HG03469 (cell line): ENCODE data around the gene CCND3.

Experiments
- ATAC-seq: cut with Tn5 transposase; IDR thresholded peaks from one replicate; pipeline ENCODE4 v1.9.1; 2021; ENCODE audit warnings: mild to moderate bottlenecking, moderate library complexity, moderate number of reproducible peaks; ENCODE audit not compliant: unreplicated experiment

Gene CCND3

DNA sequence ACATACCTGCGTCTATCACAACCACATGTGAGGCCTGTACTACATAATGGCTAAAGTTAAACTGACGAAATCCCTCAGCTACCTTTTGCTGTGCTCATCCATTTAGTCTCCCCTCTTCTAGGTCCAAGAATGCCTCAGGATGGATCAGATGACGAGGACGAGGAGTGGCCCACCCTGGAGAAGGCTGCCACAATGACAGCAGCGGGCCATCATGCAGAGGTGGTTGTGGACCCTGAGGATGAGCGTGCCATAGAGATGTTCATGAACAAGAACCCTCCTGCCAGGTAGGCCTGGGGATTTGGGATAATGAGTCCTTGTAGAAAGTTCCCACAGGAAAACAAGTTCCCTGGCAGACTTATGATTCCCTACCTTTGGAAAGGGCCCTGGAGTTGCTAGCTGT lies 14.4 kb downstream of the CCND3 start:
- ATAC-seq: no peak

DNA sequence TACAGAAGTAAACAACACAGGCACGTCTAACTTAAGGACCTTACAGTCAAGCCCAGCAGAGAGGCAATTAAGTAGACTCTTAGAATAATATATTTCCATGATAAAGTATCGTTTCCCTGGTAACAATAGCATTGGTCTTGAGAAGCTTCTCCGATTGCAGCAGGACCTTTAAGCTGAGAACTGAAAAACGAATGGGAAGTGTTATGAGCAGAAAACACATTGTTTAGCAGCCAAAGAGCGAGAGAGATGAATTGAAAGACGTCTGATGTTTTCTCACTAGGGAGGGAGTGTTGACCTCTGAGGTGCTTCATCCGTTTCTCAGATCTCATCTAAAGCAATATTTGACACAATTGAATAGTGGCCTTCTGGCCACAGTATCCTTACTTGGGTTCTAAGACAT lies 19.5 kb downstream of the CCND3 start:
- no peak for ATAC-seq

DNA sequence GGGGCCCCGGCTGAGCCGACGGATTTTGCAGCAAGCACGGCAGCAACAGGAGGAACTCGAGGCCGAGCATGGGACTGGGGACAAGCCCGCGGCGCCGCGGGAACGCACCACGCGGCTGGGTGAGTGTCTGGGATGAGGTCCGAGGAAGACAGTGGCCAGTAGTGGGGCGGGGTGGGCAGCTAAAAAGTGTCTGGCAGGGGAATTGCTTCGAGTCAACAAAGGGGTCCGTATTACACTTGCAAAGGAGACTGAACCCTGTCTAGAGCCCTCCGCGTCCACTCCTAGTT lies 20.0 kb downstream of the CCND3 start:
- ATAC-seq: no peak

DNA sequence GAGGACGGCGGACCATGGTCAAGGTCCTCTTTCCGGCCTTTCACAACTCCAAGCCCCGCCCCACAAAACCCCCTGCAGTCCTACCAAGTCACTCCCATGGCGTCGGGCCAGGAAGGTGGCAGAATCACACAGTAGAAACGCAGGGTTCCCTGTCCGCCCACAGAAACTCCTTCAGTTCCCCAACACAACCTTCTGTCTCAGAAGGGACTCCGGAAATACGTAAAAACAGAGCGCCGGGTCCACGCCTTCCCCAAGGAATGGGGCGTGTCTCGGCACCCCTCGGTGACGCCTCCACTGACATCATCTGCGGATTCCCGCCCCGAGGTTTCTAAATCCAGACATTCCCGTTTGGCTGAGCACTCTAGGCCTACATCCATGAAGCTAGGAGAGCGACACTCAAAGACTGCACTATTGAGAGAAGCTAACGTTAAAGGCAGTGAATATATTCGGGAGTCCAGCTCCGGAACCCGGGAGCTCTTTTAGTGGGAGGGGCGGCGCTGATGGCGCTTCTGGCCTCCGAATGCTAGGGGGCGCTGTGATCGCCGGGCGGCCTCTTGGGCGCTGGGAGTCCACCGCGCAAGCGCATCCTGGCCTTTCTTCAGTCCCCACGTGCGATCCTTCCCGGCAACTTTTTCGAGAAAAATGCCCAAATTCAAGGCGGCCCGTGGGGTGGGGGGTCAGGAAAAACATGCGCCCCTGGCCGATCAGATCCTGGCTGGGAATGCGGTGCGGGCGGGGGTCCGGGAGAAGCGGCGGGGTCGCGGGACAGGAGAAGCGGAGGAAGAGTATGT lies 20.5 kb downstream of the CCND3 start, which contains the start of the genes BYSL and MED20:
BYSL (plus strand) TSS at position 579 of the 791 bp plus-strand sequence; CDS start at position 643, 64 bp downstream.
MED20 (minus strand) TSS at position 219 of the 791 bp plus-strand sequence; CDS start at position 98, 121 bp downstream.
- ATAC-seq: peak; percentile 78

DNA sequence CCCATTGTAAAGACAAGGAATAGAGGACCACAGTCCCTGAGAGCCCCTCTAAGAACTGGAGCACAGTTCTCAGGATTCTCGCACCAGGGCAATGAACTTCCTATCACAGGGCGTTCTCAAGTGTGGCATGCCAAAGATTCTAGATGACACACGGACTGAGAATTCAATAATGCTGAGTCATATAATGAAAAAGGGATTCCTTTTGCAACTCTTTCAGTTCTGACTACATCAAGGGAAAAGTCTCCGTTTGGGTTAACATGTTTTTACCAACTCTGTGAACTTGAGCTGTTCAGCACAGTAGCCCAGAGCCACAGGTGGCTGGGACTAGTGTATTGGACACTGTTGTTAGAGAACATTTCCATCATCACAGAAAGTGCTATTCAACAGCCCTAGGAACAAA lies 24.1 kb downstream of the CCND3 start:
- ATAC-seq: no peak

DNA sequence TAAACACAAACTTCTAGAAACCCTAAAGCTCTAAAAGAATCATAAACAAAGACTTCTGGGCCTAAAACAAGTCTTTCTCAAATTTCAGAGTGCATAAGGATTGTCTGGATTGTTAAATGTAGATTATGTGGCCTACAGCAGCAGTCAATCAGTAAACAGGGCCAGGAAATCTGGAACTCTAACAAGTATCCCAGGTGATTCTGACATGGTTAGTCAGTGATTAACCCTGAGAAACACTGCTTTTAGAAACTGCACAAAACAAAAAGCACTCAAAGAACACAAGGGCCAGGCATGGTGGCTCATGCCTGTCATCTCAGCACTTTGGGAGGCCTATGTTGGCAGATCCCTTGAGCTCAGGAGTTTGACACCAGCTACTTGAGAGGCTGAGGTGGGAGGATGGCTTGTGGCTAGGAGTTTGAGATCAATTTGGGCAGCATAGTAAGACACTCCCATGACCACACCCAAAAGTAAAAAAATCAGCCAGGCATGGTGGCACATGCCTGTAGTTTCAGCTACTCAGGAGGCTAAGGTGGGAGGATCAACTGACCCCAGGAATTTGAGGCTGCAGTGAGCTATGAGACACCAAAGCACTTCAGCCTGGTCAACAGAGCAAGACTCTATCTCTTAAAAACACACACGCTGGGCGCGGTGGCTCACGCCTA lies 26.6 kb downstream of the CCND3 start:
- ATAC-seq: no peak

DNA sequence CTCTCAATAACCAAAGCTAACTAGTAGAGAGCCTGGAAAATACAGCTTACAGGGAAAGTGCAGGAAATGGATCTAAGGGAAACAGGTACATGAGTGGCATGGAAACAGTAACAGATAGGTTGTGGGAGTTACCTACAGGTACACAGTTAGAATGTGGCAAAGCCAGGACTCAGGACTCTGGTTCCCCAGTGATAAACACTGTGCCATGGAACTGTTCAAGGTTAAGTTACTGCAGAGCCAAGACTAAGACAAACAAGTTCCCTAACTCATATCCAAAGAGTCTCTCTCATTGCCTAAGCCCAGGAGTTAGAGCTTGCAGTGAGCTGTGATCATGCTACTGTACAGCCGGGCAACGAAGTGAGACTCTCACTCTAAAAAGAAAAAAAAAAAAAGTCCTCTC lies 27.3 kb downstream of the CCND3 start:
- ATAC-seq: no peak

DNA sequence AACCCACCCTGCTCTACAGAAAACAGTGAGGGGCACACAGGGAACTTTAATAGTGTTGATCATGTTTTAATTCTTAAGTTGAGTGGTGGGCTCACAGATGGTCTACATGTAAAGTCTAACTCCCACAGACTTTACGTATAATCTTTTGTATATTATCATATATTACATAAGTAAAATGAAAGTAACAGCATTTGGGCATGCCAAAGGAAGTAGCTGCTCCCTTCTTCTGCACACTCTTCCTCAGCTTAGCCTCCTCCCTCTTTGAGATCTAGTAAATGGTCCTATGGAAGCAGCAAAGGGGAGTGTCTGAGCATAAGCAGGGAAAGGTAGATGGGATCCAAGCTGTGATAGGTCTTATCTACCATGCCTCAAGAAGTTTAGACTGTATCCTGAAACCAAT lies 31.9 kb downstream of the CCND3 start:
- no peak for ATAC-seq

DNA sequence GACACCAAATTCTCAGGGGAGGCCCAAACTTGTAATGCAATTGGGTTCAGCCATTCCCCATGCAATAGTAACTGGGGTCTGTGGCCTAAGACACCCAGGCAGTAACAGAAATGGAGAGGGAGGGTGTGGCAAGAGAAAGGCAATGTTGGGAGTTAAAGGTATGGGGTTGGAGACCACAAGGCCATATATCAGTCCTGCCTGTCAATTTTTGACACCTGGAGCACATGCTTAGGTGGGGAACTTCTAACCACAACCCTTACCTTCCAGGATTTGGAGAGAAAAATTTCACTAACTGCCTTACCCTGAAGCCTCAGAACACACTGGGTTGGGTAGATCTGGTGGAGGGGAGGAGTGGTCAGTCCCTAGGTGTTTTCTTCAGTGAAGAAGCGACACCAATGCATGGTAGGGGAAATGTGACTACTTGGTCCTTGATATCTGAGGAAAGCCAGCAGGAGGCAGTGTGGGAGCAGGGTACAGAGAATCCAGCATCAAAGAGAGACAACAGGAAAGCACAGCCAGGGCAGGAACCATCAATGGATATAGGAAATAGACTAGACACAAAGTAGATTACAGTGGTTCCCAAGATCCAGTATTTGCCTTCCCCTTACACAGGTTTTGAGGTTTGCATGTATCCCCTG lies 39.6 kb downstream of the CCND3 start:
- ATAC-seq: no peak

DNA sequence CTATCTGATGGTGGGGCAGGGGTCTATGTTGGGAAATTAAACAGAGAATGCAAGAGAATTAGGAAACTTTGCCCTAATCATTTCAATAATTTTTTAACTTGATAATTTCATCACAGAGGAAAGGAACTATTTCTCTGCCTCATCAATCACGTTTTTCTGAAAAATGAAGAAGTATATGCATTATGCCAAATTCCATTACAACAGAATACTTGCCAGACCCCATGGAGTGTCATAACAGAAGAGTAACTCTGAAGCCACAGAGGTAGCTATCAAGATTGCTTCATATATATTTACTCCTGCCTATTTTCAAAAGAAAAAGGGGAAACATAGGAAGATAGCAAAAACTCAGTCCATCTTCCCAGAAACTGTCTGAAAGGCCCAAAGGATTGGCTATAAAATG lies 40.7 kb downstream of the CCND3 start:
- ATAC-seq: no peak

DNA sequence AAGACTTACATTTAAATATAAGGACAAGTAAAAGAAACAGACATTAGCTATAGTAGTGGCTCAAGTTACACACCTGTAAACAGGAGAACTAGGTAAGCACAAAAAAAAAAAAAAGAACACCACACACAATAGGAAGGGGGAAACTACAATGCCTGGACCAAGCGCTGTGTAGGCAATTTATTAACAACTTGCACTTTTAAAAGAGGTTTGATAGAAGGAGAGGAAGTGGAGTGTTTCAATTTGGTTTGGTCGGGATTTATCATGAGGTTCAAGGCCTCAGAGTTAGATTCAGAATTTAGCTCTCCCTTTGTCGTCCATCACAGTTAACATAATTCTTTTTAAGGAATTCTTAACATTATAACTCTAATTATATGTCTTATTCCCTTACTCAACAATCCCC lies 45.3 kb downstream of the CCND3 start:
- ATAC-seq: no peak

DNA sequence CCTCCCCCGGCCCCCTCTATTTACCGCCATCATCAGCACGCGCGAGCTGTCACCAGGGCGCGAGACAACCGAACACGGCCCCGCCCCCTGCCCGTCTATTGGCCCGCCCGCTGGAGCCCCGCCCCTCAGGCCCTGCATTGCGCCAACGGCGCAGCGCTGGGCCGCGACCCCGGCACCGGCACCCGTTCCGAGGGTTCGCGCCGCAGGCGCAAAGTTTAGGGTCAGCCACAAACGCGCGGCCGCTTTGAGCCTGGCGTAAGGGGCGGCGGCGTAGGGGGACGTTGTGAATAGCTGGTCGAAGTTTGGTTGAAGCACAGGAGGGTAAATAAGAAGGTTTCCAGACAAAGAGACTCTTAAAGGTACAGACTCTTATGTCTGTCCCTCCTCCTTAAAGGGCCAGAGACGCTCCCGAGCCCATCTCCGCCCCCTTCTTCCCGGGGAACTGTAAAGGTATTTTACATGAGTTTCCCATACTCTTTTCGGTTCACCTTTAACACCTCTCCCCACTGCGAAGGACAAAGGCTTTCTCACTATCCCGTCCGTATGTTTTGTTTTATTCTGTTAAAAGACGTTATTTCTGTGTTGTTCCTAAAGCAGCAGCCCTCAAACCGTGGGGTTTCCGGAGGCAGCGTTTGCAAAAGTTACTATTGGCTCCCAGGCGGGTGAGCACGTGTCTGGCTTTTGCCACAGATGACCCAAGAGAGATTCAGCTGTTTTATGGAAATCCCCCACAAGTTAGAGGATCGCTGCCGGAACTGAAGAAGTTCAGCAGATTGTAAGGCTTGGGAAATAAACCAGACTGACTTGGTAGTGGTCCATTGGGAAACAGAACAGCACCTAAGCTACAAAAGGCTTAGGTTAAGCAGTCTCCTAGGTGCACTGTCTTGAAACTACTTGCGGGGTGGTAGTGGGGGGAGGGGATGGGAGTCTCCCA lies 46.0 kb downstream of the CCND3 start, which contains the start of gene USP49:
USP49 (minus strand) TSS at position 76 of the 934 bp plus-strand sequence. CDS start 88,392 bp downstream, outside the sequence.
- no peak for ATAC-seq

DNA sequence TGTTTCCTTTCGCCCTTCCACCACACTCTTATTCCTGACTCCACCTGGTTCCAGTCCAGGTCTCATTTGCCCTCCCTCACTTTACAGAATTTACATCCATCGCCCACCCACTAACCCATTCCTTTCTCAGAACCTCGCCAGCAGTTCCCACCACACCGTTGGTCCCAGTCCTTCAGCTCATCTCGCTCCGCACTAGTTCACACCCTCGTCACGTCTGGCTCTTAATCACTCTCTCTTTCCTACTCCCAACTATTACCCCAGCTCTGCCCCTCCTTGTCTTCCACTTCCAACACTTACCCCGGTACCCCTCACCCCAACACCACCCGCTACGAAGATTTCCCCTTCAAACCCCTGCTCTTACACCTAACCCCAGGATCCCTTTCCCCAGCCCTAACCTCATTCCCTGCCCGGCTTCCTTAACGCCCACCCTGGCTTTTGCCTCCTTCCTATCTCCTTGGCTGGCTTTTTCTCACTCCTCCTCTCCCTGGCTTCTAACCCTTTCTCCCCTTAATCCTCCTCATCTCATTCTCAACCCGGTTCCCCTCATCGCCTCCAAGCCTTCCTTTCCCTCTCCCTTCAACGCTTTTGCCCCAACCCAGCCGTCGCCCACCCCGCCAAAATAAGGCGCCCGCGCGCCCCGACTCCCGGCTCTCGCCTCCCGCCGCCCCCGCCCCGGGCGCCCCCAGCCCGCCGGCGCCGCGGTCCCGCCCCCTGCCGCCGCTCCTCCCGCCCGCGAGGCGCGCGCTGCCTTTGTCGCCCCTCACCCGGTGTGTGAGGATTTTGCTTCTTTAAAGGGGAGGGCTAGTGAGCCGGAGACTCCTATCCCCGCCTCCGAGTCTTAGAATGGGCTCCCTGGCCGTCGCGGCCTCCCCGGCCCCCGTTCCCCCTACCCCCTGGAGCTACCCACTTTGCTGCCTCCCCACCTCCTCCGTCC lies 47.0 kb downstream of the CCND3 start:
- no peak for ATAC-seq

DNA sequence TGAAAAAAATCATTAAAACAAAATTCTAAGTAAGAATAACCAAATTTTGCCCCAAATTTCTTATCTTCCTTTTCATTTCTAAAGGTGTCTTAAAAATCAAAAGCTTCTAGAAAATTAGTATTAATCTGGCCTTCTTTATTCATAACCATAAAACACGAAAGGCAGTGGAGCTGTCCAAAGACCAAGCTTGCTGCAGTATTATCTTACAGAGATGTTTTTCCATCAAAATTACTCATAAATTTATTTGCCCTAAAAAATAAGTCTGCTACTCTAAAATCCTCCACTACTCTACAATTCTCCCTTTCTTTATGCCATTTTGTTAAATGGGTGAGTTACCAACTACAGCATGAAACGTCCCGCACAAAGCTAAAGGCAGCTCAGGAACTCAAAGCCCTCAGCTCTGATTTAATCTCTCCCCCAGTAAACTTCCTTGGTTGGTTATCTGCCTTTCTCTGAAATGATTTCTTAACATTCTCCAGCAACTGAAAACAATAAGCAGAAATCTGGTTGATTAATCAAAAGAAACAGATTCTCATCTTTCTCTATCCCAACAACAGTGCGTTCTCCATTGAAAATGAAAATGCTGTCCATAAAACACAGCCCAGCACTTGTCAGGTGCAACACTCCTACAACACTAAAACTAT lies 48.6 kb downstream of the CCND3 start:
- ATAC-seq: no peak

DNA sequence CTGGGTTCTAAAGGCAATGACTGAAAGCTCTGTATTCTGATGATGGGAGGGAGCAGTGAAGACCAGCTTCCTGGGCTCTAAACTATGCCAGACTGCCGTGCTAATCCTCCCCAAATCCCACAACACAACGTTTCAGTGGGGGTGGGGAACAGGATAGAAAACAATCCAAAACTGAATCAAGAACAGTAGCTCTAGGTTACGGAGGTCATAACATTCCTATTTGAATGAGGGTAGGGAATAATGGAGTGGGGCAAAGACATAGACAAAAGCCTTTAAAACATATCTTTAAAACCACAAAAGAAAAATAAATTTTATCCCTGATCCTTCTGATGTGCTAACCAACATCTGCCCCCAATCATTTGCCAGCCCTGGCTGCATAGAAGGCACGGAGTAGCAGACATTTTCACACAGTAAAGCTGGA lies 54.3 kb downstream of the CCND3 start:
- no peak for ATAC-seq

DNA sequence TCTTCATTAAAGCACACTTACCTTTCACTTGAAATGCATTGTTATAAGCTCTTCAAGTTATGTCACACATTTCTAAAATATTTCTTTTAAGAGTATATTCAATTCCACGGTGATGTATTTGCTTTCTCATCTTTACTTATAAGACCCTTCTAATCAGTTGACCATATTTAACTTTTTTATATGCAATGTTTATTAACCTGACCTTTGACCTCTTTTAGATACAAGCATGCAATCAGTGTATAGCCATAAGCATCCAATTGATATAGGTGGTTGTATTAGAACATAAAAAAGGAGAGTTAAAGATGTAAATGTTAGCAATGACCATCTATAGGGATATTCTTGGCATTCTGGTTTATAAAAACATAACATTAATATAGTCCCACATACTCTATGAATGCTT lies 55.7 kb downstream of the CCND3 start:
- ATAC-seq: no peak

DNA sequence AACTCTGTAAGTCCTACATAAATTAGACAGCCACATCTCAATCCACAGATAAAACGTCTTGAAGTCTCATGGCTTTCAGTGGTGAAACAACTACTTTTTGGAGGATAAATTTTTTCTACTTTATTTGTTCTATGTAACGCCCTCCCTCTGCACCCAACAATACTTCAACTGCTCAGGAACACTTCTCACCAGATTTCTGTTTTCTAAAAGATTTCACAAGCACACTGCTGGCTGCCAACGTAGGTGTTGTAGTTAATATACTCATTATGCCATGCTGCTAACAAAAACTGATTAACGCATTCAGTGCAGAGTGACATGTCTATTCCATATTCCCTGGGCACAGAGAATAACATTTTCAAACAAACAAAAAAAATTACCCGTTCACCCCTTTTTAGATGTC lies 56.7 kb downstream of the CCND3 start:
- no peak for ATAC-seq
